Bronchial epithelial cell (primary cell): Measurements from ENCODE around the gene ACTR5. TPM values are rescaled to one million over a fixed set of nuclear protein-coding genes. Genes with fewer than 3 reads are reported as not detected.

Experiments used
- DNase-seq: peaks from one replicate; pipeline ENCODE4 v3.0.0-alpha.2; 2010; ENCODE audit warnings: low read depth
- FAIRE-seq: peaks from 2 replicates; lab custom pipeline; 2011; peaks lifted over from hg19 to GRCh38; lab: Jason Lieb, UNC
- H3K27me3 ChIP-seq: 2 replicates; pipeline ENCODE4 v1.5.1; 2011; ENCODE audit warnings: low read length; ENCODE audit not compliant: control insufficient read depth, insufficient read depth
- H3K36me3 ChIP-seq: 2 replicates; pipeline ENCODE4 v1.5.1; 2011; ENCODE audit warnings: low read length; ENCODE audit not compliant: control insufficient read depth, insufficient read depth
- H3K4me3 ChIP-seq: 2 replicates; pipeline ENCODE4 v1.5.1; 2011; ENCODE audit warnings: mild to moderate bottlenecking, low read depth, low read length, control low read depth
- total RNA-seq: library from RNA; depleted of rRNA; stranded (reverse); fragments of >200 nt; gene quantifications from 2 replicates; pipeline ENCODE4 v1.2.1, GENCODE V29; 2014
- TF ChIP-seq, protein P1 (sequence below): IDR thresholded peaks from 2 replicates; pipeline ENCODE4 v1.5.1; 2011; ENCODE audit warnings: mild to moderate bottlenecking, moderate library complexity, low read length, control low read depth, inconsistent platforms; ENCODE audit not compliant: insufficient read depth, severe bottlenecking

ACTR5 gene
- total RNA-seq, 1 donor from 2014 or later = 20.3 TPM

GRCh38 chr20:38723848-38724625, 24.2 kb upstream of the ACTR5 start, which contains the start of gene SLC32A1:
Gene SLC32A1, plus strand, starts transcription at chr20:38724486. Its CDS starts 239 bp downstream, at chr20:38724725.
- DNase-seq = no peak
- Histone ChIP-seq H3K36me3 (no peaks in the 10 kb centered on the region), H3K27me3 (peaks cover 81% of the 10 kb centered on the region), H3K4me3 (no peak within 1 kb of the TSS)
- TF ChIP-seq, protein P1, sequence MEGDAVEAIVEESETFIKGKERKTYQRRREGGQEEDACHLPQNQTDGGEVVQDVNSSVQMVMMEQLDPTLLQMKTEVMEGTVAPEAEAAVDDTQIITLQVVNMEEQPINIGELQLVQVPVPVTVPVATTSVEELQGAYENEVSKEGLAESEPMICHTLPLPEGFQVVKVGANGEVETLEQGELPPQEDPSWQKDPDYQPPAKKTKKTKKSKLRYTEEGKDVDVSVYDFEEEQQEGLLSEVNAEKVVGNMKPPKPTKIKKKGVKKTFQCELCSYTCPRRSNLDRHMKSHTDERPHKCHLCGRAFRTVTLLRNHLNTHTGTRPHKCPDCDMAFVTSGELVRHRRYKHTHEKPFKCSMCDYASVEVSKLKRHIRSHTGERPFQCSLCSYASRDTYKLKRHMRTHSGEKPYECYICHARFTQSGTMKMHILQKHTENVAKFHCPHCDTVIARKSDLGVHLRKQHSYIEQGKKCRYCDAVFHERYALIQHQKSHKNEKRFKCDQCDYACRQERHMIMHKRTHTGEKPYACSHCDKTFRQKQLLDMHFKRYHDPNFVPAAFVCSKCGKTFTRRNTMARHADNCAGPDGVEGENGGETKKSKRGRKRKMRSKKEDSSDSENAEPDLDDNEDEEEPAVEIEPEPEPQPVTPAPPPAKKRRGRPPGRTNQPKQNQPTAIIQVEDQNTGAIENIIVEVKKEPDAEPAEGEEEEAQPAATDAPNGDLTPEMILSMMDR = no peak
- no peak for FAIRE-seq

GRCh38 chr20:38724626-38725147, 23.6 kb upstream of the ACTR5 start:
- FAIRE-seq = no peak
- no peak for DNase-seq
- Histone ChIP-seq H3K4me3 (no peak overlapping the region), H3K36me3 (no peaks in the 10 kb centered on the region), H3K27me3 (peaks cover 86% of the 10 kb centered on the region)
- TF ChIP-seq, protein P1 = no peak

GRCh38 chr20:38725148-38725901, 22.9 kb upstream of the ACTR5 start:
- TF ChIP-seq, protein P1 = no peak
- Histone ChIP-seq H3K4me3 (no peak overlapping the region), H3K36me3 (no peaks in the 10 kb centered on the region), H3K27me3 (peaks cover 86% of the 10 kb centered on the region)
- no peak for FAIRE-seq
- DNase-seq = no peak

GRCh38 chr20:38725931-38726803, 22.1 kb upstream of the ACTR5 start:
- H3K36me3 ChIP-seq = no peaks in the 10 kb centered on the region
- DNase-seq (no peak), FAIRE-seq (no peak)
- H3K27me3 ChIP-seq = peaks cover 88% of the 10 kb centered on the region
- TF ChIP-seq, protein P1 = peak; percentile 48
- H3K4me3 ChIP-seq = no peak overlapping the region

- Histone ChIP-seq H3K4me3 (no peak overlapping the region), H3K36me3 (no peaks in the 10 kb centered on the region), H3K27me3 (peaks cover 85% of the 10 kb centered on the region)
- DNase-seq = no peak
- TF ChIP-seq, protein P1 = peak; percentile 19
- no peak for FAIRE-seq
Observed at GRCh38 chr20:38726804-38727606, 21.3 kb upstream of the ACTR5 start.
